Thymus (tissue), 11 donors: ENCODE results near the gene MND1. TPM values are rescaled to one million over a fixed set of nuclear protein-coding genes. Genes with fewer than 3 reads are reported as not detected.

Experiments
- DNase-seq, 9 donors: peaks; one replicate each; pipeline ENCODE4 v3.0.0-alpha.2; 2013; ENCODE audit warnings: low spot score in 9 of 9, low read depth in 6 of 9, missing footprints in 1 of 9
- H3K27ac ChIP-seq, 2 donors: one replicate each; pipeline ENCODE4 v1.5.1; 2013; ENCODE audit warnings: control low read depth in 1 of 2, low read depth in 1 of 2, low read length in 1 of 2, mild to moderate bottlenecking in 1 of 2, moderate library complexity in 1 of 2
- H3K27me3 ChIP-seq, 2 donors: one replicate each; pipeline ENCODE4 v1.5.1; 2013; ENCODE audit warnings: low read length in 1 of 2; ENCODE audit not compliant: control insufficient read depth in 2 of 2, insufficient read depth in 1 of 2
- H3K36me3 ChIP-seq, 2 donors: one replicate each; pipeline ENCODE4 v1.5.1; 2013; ENCODE audit warnings: low read length in 1 of 2, mild to moderate bottlenecking in 1 of 2, moderate library complexity in 1 of 2; ENCODE audit not compliant: control insufficient read depth in 2 of 2, insufficient read depth in 2 of 2
- H3K4me1 ChIP-seq, 2 donors: one replicate each; pipeline ENCODE4 v1.5.1; 2013; ENCODE audit warnings: low read length in 2 of 2; ENCODE audit not compliant: control insufficient read depth in 2 of 2, insufficient read depth in 2 of 2
- H3K4me3 ChIP-seq, 2 donors: one replicate each; pipeline ENCODE4 v1.5.1; 2013; ENCODE audit warnings: low read length in 2 of 2, control low read depth in 1 of 2, mild to moderate bottlenecking in 1 of 2
- H3K9me3 ChIP-seq, 2 donors: one replicate each; pipeline ENCODE4 v1.5.1; 2013; ENCODE audit warnings: low read length in 1 of 2, mild to moderate bottlenecking in 1 of 2; ENCODE audit not compliant: control insufficient read depth in 2 of 2, insufficient read depth in 1 of 2
- WGBS: extraction: QIAGEN DNeasy Blood & Tissue Kit; methylation state at CpG from one replicate; pipeline ENCODE4 v1.1.7; 2013; 5-methylcytosine and 5-hydroxymethylcytosine counted together
- polyA plus RNA-seq: library from polyadenylated mRNA; stranded (reverse); fragments of 200-250 nt; gene quantifications from one replicate; pipeline ENCODE4 v1.2.3, GENCODE V29; 2013
- total RNA-seq: library from RNA; stranded (reverse); fragments of 120-200 nt; gene quantifications from one replicate; pipeline ENCODE4 v1.2.4, GENCODE V29; 2013
- donor health status: healthy.

The MND1 gene
- total and polyA plus RNA-seq, 2 donors = 13.2 to 32.7 TPM

GRCh38 chr4:153364061-153364460, 19.6 kb downstream of the MND1 start:
- no peaks in the 10 kb centered on the region for H3K4me1 ChIP-seq
- DNase-seq = no peak
- peaks cover 4 to 61% of the 10 kb centered on the region in 2 donors for H3K36me3 ChIP-seq
- no peaks in the 10 kb centered on the region for H3K9me3 ChIP-seq
- no peak overlapping the region for H3K27ac ChIP-seq
- H3K4me3 ChIP-seq = no peak overlapping the region
- 99% methylated on average over 4 of the region's 4 CpGs for WGBS
- no peaks in the 10 kb centered on the region for H3K27me3 ChIP-seq

DNA sequence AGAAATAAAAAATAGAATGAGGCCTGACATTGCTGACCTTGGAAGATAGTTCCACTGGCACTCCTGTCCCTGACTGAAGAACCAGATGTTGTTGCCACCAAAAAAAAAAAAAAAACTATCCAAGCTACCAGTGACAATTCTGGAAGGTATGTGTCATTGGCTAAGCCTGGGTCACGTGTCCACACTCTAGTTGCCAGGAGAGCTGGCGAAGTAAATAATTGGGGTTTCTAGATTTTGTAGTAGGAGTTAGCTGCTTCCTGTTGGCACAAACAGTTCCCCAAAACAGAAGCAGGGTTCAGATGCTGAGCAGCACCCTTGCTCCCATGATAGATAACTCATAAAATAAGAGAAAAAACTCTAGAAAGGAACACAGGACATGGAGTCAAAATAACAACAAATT, 20.5 kb downstream of the MND1 start:
- H3K9me3 ChIP-seq = no peaks in the 10 kb centered on the region
- H3K27ac ChIP-seq = no peak overlapping the region
- no peak overlapping the region for H3K4me3 ChIP-seq
- no peaks in the 10 kb centered on the region for H3K27me3 ChIP-seq
- WGBS = over 99% methylated on average over 2 of the region's 2 CpGs
- H3K36me3 ChIP-seq = peaks cover 4 to 65% of the 10 kb centered on the region in 2 donors
- no peak for DNase-seq
- no peaks in the 10 kb centered on the region for H3K4me1 ChIP-seq

GRCh38 chr4:153366486-153366885, 22.0 kb downstream of the MND1 start:
- Histone ChIP-seq H3K9me3 (no peaks in the 10 kb centered on the region), H3K27ac (no peak overlapping the region), H3K27me3 (no peaks in the 10 kb centered on the region), H3K4me3 (no peak overlapping the region), H3K36me3 (peaks cover 8 to 73% of the 10 kb centered on the region in 2 donors), H3K4me1 (no peaks in the 10 kb centered on the region)
- no peak for DNase-seq
- WGBS = 96% methylated on average over 1 of the region's 1 CpG

DNA sequence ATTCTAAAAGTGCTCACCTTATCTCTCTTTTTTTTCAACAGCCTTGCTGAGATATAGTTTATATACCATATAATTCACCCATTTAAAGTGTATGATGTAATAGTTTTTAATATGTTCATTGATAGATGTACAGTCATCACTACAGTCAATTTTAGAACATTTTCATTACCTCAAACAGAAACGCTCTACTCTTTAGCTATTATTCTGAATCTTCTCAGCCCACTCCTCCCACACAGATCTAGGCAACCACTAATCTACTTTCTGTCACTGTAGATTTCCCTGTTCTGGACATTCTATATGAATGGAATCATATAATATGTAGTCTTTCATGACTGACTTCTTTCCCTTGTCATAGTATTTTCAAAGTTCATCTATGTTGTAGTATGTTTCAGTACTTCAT, 22.6 kb downstream of the MND1 start:
- Histone ChIP-seq H3K36me3 (peaks cover 11 to 78% of the 10 kb centered on the region in 2 donors), H3K4me3 (no peak overlapping the region), H3K27me3 (no peaks in the 10 kb centered on the region), H3K4me1 (no peaks in the 10 kb centered on the region), H3K27ac (no peak overlapping the region), H3K9me3 (no peaks in the 10 kb centered on the region)
- WGBS = 97% methylated on average over 1 of the region's 1 CpG
- no peak for DNase-seq

GRCh38 chr4:153369021-153369420, 24.5 kb downstream of the MND1 start:
- H3K9me3 ChIP-seq = no peaks in the 10 kb centered on the region
- H3K27ac ChIP-seq = no peak overlapping the region
- H3K4me1 ChIP-seq = no peaks in the 10 kb centered on the region
- H3K4me3 ChIP-seq = no peak overlapping the region
- no peaks in the 10 kb centered on the region for H3K27me3 ChIP-seq
- no peak for DNase-seq
- WGBS = 98% methylated on average over 1 of the region's 1 CpG
- H3K36me3 ChIP-seq = peaks cover 7 to 68% of the 10 kb centered on the region in 2 donors

DNA sequence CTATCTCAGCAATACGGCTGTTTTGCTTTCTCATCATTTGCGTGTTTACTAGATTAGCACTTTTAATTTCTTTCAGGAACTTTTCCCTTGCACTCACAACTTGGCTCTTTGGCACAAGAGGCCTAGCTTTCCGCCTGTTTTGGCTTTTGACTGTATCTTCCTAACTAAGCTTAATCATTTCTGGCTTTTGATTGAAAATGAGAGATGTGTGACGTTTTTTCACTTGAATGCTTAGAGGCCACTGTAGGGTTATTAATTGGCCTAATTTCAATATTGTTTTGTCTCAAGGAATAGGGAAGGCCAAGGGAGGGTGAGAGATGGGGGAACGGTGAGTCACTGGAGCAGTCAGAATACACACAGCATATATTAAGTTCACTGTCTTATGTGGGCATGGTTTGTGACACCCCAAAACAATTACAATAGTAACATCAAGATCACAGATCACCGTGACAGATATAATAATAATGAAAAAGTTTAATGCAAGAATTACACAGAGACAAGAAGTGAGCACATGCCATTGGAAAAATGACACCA, 27.3 kb downstream of the MND1 start:
- Histone ChIP-seq H3K9me3 (no peaks in the 10 kb centered on the region), H3K4me3 (no peak overlapping the region), H3K27ac (no peak overlapping the region), H3K4me1 (no peaks in the 10 kb centered on the region), H3K36me3 (peaks cover 7 to 51% of the 10 kb centered on the region in 2 donors), H3K27me3 (no peaks in the 10 kb centered on the region)
- 95% methylated on average over 6 of the region's 6 CpGs for WGBS
- no peak for DNase-seq

DNA sequence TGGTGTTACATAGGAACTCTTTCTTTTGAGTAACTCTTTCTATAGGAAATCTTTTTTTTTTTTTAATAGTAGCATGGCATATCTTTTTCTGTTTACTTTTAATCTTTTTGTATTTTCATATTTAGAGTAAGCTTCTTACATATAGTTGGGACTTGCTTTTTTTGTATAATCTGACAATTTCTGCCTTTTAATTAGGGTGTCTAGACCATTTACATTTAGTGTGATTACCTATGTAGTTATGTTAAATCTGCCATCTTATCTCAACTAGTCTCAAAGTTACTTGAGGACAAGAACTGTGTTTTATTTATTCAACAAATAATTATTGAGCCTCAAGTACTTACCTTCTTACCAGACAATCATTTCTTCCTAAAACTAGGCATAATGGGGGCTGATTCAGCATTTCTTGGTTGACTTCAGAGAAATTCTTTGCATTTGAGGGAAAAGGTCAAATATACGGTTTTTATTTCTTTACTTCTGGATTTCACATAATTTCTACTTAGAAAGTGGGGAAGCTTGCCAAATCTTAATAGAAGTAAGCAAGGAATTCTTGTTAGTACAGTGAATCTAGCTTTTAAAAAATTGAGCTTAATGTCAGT, 28.6 kb downstream of the MND1 start:
- no peak for DNase-seq
- Histone ChIP-seq H3K4me3 (no peak overlapping the region), H3K9me3 (no peaks in the 10 kb centered on the region), H3K4me1 (no peaks in the 10 kb centered on the region), H3K36me3 (peaks cover 7 to 44% of the 10 kb centered on the region in 2 donors), H3K27me3 (no peaks in the 10 kb centered on the region), H3K27ac (no peak overlapping the region)
- WGBS = 92% methylated on average over 1 of the region's 1 CpG

- Histone ChIP-seq H3K4me1 (no peaks in the 10 kb centered on the region), H3K4me3 (no peak overlapping the region), H3K36me3 (peaks cover 7 to 34% of the 10 kb centered on the region in 2 donors), H3K9me3 (no peaks in the 10 kb centered on the region), H3K27ac (no peak overlapping the region), H3K27me3 (no peaks in the 10 kb centered on the region)
- WGBS = 98% methylated on average over 2 of the region's 2 CpGs
- DNase-seq = no peak
Measured at GRCh38 chr4:153374442-153374841, 30.0 kb downstream of the MND1 start.

- Histone ChIP-seq H3K9me3 (no peaks in the 10 kb centered on the region), H3K36me3 (peaks cover 4 to 26% of the 10 kb centered on the region in 2 donors), H3K4me3 (no peak overlapping the region), H3K27ac (no peak overlapping the region), H3K4me1 (no peaks in the 10 kb centered on the region), H3K27me3 (no peaks in the 10 kb centered on the region)
- 97% methylated on average over 1 of the region's 1 CpG for WGBS
- no peak for DNase-seq
Measured at GRCh38 chr4:153375303-153375702, 30.8 kb downstream of the MND1 start.
